CD4-positive, alpha-beta T cell treated with Interferon gamma for 1 hour (primary cell): ENCODE data around the gene CALCB.

Experiments used
- DNase-seq: peaks from one replicate; pipeline ENCODE4 v3.0.0-alpha.2; 2020

The CALCB gene

DNA sequence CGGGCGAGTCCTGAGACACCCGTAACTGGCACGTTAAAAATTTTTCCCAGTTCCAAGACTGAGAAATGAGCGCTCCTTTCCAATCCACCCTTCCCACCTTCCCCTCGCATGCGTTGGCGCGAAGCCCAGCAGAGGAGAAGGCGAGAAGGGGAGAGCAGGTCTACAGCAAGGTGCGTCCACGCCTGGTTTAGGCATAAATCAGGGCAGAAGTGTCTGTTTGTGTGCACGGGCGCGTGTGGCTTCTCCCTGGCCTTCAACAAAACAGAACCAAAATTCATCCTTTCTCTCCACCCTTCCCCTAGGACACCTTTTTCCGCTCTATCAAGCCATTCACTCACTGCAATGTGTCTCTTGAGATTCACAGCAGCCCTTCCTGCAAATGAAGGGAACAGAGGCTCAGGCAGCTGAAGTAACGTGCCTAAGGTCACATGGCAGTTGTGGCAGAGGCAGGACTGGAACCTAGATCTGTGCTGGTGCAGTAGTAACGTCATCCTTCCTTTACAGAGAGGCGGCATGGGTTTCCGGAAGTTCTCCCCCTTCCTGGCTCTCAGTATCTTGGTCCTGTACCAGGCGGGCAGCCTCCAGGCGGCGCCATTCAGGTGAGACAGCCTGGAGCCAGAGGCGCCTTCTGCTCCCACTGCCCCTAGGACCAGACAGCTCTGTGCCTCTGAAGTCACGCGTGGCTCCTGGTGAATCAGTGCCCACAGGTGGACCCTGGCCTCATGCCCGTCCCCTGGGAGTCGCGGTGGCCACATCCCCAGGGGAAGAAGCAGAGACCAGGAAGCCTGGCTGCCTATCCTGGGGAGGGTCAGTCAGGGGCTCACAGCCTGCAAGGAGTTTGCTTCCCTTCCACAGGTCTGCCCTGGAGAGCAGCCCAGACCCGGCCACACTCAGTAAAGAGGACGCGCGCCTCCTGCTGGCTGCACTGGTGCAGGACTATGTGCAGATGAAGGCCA, 1.1 kb downstream of the CALCB start:
- DNase-seq, result peak; percentile 67

DNA sequence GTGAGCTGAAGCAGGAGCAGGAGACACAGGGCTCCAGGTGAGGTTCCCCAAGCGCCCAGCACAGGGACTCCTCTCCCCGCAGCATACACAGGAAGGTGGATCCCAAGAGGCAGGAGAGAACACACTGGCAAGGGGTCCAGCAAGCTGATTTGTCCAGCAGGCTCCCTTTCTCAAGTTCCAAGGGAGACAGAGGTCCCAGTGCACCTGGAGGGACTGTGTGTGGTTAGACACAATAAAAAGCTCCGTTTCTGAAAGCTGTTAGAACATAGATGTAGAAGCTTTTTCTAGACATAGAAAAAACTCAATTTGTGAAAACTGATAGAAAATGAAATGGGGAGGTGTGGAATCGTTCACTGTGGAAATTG, 1.8 kb downstream of the CALCB start:
- DNase-seq, result no peak

DNA sequence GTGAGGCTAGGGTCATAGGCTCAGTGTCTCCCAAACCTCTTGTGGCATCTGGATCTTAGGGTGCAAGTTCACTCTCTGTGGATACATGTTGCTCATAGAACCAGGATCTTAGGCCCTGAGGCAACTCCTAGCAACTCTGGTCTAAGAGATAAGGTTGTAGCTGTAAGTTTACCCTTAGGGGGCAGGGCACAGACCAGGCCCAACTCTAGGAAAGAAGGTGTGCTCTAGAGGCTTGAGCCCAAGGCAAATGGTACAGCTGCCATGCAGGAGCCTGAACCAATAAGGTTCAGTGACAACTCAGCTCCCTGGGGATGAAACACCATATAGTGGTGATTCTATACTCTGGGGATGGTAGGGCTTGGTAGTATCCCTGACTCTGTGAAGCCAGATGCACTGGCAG, 17.8 kb downstream of the CALCB start:
- DNase-seq, result no peak

DNA sequence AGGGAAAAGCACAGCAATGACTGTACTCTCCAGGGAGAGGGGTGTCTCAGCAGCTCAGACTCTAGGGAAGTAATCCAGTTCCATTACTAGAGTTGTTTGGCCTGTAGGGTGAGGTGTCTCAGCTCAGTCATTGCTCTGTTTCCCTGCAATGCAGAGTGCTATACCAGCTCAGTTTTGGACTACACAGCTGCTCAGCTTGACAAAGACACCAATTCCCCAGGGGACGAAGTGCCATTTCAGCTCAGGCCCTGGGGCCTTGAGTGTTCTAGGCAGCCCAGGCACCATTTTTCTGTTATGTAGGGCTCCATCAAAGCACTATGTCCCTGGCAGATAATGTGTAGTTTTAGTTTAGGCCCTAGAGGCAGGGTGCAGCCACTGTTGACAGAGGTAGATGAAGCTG, 18.2 kb downstream of the CALCB start:
- DNase-seq, result no peak

DNA sequence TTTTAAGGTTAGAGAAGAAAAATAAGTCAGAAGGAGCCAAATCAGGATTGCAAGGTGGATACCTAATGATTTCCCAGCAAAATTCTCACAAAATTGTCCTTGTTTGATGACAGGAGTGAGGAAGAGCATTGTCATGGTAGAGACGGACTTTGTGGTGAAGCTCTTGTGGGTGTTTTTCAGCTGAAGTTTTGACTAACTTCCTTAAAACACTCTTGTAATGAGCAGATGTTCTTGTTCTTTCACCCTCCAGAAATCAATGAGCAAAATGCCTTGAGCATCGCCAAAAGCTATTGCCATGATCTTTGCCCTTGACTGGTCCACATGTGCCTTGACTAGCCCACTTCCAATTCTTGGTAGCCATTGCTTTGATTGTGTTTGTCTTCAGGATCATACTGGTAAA, 20.0 kb downstream of the CALCB start:
- no peak for DNase-seq

DNA sequence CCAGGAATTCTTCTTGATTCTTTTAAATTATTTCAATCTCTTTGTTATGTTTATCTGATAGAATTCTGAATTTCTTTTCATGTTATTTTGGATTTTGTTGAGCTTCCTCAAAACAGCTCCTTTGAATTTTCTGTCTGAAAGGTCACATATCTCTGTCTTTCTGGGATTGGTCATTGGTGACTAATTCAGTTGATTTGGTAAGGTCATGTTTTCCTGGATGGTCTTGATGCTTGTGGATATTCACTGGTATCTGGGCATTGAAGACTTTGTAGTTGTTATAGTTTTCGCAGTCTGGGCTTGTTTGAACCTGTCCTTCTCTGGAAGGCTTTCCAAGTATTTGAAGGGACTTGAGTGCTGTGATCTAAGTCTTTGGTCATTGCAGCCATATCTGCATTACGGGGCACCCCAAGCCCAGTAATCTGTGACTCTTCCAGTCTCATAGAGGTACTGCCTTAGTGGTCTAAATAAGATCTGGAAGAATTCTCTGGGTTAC, 22.4 kb downstream of the CALCB start:
- no peak for DNase-seq

DNA sequence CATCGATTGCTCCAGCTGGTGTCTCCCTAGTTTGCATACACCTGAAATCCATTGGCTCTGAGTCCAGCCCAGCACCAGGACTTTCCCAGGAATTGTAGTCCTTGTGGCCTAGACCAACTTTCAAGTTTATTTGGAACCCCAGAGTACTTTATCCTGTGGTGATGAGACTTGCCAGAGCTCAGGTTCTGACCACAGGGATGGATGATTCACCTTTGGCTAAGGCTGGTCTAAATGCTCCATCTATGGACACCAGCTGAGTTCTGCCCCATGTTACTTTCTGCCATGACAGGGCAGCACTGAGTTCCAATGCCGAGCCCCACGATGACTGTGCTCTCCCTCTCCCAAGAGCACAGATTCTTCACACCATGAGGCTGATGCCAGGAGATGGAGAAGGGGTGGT, 24.0 kb downstream of the CALCB start:
- DNase-seq, result no peak

DNA sequence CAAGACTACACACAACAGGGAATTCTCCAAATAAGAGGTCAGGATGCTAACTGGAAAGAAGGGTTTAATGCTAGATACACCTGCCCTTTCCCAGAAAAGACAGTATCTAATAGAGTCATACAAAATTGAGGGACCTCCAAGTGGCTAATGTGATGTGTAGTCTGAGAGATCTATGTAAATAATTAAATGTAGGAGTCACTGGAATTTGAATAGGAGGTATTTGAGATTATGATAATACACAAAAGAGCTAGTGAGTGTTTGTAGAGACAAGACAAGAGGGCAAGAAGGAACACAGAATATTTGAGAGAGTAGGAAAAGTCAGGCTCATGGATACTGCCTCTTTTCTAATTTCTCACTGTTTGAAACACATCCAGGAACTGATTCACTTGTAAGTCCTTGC, 25.9 kb downstream of the CALCB start:
- DNase-seq, result no peak

DNA sequence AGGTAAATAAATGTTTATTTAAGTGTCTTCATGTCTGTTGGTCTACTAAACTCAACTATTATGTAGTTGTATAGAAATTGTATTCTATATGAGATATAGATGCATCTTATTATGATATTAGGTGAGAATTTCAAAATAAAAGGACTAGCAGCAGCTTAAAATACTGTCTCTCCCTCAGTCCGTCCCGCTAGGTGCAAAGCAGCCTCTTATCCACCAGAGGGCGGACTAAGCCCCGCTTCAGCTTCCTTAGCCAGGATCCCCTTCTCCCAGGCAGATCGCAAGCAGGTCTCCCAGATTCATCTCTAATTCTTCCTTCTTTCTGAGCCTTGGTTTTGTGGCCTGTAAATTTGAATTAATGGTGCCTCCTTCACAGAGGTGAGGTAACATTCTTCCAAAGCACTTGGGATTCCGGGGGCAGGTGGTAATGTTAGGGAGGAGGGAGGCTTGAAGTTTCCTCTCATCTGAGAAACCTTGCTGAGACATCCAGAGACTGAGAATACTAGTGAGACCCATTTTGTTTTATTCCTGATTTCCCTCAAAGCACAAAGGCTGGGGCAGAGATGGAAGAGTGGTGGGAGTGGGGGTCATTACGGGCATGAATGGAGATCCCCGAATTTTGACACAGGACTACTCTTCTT, 27.8 kb downstream of the CALCB start:
- DNase-seq, result peak; percentile 24

DNA sequence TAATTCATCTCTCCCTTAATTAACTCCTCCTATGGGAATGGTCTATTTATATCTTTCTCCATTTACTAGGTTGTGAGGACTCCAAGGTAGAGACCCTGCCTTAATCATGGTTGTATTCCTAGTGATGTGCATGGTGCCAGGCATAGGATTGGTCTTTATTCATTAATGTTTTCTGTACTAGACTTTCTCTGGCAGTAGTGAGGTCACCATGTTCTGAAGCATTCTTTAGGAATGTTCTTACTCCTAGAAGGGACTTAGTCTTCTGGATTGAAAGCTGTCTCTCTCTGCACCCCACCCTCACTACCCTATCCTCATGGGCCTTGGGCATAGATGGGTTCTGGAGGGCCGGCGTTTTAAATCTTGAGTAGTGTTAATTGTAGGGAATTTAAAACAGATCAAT, 30.8 kb downstream of the CALCB start:
- no peak for DNase-seq

DNA sequence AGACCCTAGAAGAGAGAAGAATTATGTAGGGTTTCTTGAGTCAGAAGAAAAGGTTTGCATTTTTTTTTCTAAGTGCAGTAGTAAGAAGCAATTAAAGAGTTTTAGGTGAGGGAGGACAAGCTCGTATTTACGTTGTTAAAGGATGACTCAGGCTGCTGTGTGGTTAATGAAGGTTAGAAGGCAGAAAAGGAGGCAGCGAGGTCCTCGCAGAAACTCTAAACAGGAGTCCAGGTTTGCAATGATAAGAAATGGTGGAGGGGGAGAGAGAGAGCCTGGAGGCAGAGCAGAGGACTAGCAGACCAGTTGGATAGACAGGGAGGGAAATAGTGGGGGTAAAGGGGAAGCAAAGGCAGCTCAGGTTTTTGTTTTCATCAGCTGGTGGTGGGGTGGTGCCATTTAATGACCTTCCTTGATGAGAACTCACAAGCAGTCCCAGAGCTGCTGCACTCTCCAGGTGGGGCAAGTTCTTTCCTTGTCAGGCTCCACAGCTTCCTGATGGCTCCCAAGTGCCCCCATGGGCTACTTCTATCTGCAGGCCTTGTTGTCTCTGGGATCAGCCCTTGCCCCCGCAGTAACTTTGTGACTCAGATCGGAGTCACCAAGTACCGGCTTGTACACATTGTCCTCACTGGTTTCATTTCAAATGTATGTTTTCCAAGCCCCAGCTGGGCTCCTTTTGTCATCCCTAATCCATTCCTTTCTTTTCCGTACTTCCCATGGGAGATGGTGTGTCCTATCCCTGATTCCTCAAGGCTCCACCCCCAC, 33.0 kb downstream of the CALCB start:
- DNase-seq, result no peak

DNA sequence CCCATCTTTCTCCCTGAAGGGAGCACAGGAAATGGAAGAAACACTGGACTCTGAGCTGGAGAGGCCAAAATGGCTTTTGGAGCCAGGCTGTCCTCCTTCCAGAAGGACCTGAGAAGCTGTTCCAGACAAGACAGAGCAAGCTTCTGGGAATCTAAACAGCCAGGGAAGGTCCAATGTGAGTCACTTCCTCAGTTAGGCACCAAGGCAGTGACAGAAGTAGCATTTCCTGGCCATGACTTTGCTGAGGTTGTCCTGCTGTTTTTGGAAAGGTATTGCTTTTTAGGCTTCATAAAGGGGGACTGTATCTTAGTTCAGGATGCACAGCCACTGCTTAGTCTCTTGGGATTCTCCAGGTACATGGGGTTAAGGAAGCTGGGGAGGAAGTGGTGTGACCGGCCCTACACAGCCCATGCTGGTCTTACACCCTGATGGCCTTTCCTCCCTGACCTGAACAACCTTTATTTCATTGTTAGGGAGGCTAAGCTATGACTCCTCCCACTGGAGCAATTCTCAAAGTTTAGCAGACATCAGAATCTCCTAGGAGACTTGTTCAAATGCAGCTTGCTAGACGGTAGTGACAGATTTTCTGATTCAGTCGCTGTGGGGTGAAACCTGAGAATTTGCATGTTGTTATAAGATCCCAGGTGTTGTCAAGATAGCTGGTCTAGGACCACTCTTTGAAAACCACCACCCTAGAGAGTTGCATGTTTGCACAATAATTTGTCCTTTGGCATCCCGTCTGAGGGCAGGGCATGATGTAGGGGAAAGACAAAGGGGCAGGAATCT, 34.5 kb downstream of the CALCB start:
- DNase-seq, result no peak

DNA sequence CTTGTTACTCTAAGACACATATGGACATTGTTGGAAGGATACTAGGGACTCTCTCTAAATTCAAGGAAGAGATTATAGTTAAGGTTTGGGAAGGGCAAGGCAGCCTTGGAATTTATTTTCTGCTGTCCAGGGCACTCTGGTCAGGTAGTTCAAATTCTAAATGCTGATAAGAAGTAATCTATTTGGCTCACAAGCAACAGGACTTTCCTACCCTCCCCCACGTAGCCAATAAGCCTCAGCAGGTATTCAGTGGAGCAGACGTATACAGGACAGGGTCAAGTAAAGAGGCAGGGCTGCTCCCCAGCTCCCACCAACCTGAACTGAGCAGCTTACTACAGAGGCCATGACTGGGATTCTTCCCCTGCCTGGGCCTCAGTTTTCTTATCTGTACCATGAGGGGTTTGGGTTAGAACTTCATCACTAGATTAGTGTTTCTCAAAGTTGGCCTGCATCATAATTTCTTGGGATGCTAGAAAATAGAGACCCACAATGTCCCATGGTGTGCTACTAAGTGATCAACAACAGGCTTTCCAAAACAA, 35.3 kb downstream of the CALCB start:
- DNase-seq, result no peak

DNA sequence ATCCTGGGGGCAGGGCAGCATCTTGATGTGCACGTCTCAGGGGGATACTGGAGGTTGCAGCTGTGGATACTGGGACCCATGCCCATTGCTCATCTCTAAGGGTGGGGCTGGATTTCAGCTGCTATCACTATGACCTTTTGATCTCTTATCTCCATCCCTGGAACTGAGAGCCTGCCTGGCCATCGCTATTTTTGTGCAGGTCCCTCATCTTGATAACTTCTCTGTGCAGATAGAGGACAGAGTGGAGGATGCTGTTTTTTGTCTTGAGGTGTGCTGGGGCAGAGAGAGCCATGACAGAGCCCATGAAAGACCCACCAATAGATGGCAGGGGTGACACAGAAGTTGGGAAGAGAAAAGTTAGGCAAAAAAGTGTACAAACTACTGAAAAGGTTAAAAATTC, 36.2 kb downstream of the CALCB start:
- no peak for DNase-seq

DNA sequence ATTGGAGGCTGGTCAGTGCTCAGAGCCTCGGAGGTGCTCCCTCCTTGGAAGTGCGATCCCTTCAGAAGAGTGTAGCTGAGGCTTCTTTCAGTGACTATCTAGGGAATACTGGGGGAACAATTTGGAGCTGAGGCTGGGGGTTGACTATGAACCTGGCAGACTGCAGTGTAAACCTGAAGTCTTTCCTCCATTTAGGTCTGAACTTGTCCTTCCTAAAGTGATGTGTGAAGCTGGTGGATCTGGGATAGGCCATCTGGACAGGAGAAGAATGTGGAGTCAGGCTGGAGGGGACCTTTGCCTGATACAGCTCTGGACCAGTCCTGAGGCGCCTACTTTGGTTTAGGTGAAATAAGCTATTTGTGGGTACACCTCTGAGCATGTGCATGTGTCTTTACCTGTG, 37.8 kb downstream of the CALCB start:
- no peak for DNase-seq

DNA sequence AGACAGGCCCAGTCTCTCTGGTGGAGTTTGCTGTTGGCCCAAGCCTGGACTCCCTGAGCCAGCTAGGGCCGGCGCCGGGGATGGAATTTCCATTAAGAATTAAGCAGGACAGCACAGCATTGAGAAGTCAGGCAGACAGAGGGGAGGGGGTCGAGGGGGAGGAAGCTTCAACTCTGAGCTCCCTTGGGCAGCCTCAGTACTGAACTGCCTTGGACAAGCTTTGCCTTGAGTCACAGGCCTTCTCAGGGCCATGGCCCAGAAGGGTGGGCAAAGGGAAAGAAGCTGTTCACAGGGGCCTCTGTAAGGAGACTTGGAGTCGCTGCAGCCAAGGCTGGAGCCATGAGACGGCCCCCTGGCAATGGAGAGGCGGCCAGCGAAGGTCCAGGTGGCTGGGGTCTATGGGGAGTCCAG, 38.7 kb downstream of the CALCB start:
- no peak for DNase-seq

DNA sequence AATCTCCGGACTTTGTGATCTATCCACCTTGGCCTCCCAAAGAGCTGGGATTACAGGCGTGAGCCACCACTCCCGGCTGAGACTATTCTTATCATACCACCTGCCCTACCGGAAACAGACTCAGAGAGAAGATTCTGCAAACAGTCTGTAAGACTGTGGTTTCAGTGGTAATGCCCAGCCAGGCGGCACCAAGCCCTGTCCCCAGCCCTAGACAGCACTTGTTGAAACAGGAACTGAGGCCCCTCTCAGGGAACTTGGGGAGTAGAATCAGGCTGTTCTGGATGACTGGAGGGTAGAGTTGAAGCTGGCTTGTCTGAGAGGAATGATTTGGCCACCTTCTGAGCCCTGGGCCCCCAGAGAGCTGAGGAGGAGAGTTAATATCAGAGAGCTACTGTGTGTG, 40.0 kb downstream of the CALCB start:
- DNase-seq, result peak; percentile 67

DNA sequence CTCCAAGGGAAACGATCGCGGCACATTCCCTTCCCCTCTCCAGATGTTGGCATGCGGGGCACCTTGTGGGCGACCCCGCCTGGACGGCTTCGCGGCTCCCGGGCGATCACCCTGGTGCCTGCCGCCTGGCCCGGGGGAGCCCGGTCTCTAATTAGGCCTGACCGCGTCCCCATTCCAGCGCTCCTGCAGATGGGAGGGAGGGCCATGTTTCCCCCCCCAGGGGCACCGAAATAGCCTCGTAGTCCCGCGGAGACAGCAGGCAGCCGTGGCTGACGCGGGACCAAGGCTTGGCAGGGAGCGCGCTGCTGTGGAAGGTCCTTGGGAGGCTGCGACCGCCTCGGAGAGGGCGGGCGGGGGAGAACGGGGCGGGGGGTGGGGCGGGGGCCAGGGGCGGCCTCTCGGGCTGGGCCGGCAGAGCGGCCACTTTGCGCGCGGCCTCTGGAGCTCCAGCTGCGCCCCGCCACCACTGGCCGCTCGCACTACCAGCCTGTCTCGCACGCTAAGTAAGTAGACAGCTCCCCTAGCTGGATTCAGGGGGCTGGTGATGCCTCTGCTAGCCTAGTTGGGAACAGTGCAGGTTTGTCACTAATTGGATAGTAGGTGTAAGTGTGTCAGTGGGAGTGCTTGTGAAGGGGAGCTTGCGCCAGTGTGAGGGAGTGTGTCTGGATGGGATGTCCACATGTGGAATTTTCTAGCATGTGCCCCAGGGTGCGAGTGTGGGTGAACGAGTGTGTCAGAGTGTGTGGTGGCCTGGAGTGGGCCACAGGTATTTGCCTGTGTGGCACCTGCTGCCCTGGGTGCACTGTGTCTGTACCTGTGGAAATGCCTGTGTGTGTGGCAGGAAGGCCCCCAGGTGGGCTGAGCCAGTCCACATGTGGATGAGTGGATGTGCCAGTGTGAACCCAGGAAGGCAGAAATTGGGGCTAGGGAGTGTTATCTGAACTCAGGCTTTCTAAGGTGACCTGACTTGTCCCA, 41.4 kb downstream of the CALCB start, which contains the start of gene INSC:
Gene INSC (plus strand): TSS at position 423 of the 975 bp plus-strand sequence. CDS start 34,252 bp downstream, outside the sequence.
- DNase-seq, result no peak

DNA sequence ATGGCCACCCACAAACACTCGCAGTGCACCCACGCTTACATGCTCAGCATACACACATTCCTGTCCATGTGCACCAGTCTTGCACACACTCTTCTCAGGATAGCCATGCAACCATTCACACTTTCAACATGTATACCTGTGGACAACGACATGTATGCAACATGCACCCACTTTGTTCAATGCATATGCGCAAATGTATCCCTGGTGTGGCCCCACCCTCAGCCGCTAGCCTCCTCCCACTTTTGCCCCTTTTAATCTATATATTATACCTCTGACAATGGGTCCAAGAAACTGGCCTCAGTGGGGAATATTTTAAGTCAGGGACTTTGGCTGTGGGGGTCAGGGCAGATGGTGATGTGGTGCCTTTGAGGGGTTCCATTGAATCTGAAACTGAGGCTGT, 42.3 kb downstream of the CALCB start:
- no peak for DNase-seq

DNA sequence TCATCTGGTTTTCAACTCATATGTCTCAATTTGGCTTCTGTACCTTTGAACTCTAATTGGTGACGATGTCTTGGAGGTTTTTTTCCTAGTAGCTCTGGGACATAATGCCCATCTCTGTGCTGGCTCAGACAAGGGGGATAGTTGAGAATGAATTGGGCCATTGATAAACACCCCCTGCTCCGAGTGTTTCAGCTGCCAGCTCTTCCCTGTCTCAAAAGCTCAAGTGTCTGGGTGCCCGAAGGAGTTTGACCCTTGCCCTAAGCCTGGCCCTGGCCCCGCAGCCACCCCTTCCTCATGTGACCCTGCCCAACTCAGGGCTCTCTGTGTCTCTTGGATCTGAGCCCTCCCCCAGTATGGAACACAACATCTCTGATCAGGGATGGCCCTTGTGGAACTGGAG, 44.4 kb downstream of the CALCB start:
- DNase-seq, result no peak

DNA sequence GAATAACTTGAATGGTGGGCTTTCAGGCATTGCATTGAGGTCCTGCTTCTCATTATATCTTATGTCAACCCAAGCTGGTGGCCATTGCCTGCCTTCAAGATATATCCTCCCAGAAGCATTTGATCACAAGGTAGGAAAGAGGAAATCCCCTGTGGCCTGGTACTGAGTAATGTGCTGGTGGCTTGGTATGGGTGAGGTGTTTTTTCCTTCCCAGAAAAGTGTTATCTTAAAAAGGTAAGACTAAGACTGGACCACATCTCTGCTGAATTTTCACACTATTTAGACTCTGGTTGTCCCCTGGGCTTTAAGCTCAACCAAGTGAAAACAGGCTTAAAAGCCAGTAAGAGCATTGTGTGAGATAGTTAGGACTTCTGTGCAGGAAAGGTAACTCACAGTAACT, 45.0 kb downstream of the CALCB start:
- no peak for DNase-seq
